Heart left ventricle (tissue), 16 donors: ENCODE measurements around the gene VSX2. TPM values are rescaled to one million over a fixed set of nuclear protein-coding genes. Genes with fewer than 3 reads are reported as not detected.

Experiments
- ATAC-seq, 4 donors: fragments of 200-7000 bp; cut with Tn5 transposase; one replicate each; pipeline ENCODE4 v1.9.1; 2020 to 2022; ENCODE audit warnings: moderate library complexity in 4 of 4, mild to moderate bottlenecking in 3 of 4, moderate number of reproducible peaks in 1 of 4
- DNase-seq, 5 donors: peaks; one replicate each; pipeline ENCODE4 v3.0.0-alpha.2; 2020
- H3K27ac ChIP-seq, 12 donors: fragments of 200-600 bp; sonication (generic) in 4 of 12; one replicate each; pipeline versions ENCODE4 v1.5.0 to v1.8.0; 2016 to 2022; ENCODE audit warnings: mild to moderate bottlenecking in 2 of 12
- H3K27me3 ChIP-seq, 9 donors: fragments of 200-600 bp; sonication (generic) in 2 of 9; one replicate each; pipeline versions ENCODE4 v1.5.1 to v1.8.0; 2016 to 2022; ENCODE audit warnings: mild to moderate bottlenecking in 3 of 9
- H3K36me3 ChIP-seq, 9 donors: fragments of 200-600 bp; sonication (generic) in 2 of 9; one replicate each; pipeline versions ENCODE4 v1.5.0 to v1.8.0; 2018 to 2022; ENCODE audit warnings: mild to moderate bottlenecking in 2 of 9
- H3K4me1 ChIP-seq, 12 donors: fragments of 200-600 bp; sonication (generic) in 4 of 12; one replicate each; pipeline versions ENCODE4 v1.5.0 to v1.8.0; 2016 to 2022; ENCODE audit warnings: mild to moderate bottlenecking in 3 of 12
- H3K4me3 ChIP-seq, 12 donors: fragments of 200-600 bp; sonication (generic) in 4 of 12; one replicate each; pipeline versions ENCODE4 v1.5.0 to v1.8.0; 2017 to 2022; ENCODE audit warnings: mild to moderate bottlenecking in 9 of 12, moderate library complexity in 4 of 12
- H3K9me3 ChIP-seq, 12 donors: fragments of 200-600 bp; sonication (generic) in 4 of 12; one replicate each; pipeline versions ENCODE4 v1.5.0 to v1.8.0; 2016 to 2022; ENCODE audit warnings: mild to moderate bottlenecking in 1 of 12
- POLR2A ChIP-seq, 2 donors: fragments of 450-650 bp; IDR thresholded peaks; one replicate each; pipeline ENCODE4 v1.6.1; 2017; ENCODE audit warnings: antibody characterized with exemption in 2 of 2, mild to moderate bottlenecking in 2 of 2, moderate library complexity in 2 of 2
- WGBS, 4 donors: extraction: QIAGEN DNeasy Blood & Tissue Kit in 2 of 4; methylation state at CpG; one replicate each; pipeline versions ENCODE4 v1.1.5 to v1.1.7; 2013 to 2018; 5-methylcytosine and 5-hydroxymethylcytosine counted together
- intact Hi-C, 10 donors: fragments of 100-400 bp; cut with DNase I; formaldehyde crosslinking; loops; one replicate each; pipeline versions ENCODE4 v1.11.1 to v1.14.2; 2022
- polyA plus RNA-seq, 2 donors: library from polyadenylated mRNA; stranded (reverse); fragments of 200-250 nt; gene quantifications; one replicate each; pipeline ENCODE4 v1.2.3, GENCODE V29; 2013
- total RNA-seq, 9 donors: library from RNA; depleted of rRNA in 2 of 9; stranded (reverse); fragments of >200 nt in 2 of 9; fragmentation: NEBNext Ultra II Directional in 3 of 9; extraction: Animal tissue kit (Norgen Biotek cat#: 25700) in 3 of 9; gene quantifications; one replicate each; pipeline versions ENCODE4 v1.1.0 to v1.2.4, GENCODE V29; 2016 to 2023
- TF ChIP-seq, protein P1 (sequence below), 12 donors: fragments of 200-600 bp; sonication (generic) in 4 of 12; IDR thresholded peaks; one replicate each; pipeline versions ENCODE4 v1.5.0 to v1.8.0; 2018 to 2022; ENCODE audit warnings: antibody characterized with exemption in 12 of 12, mild to moderate bottlenecking in 5 of 12
- donor health status: ischemic (EF 13 %, LVEDD 7.1; RV severe dilation, severe dysfunction).
- donor health status: healthy with polysubstance abuse.
- donor health status: DM: no; HTN: yes; CAD: no.
- donor health status: DM: no; HTN: no; CAD: no.
- donor health status: ischemic (EF 25% LVEDD 6.9; RV normal size, moderate dysfunction).
- donor health status: ischemic (EF 25% LVEDD 5.7; RV mildly dilated, moderate dysfunction).
- donor health status: healthy.
- donor health status: DM: yes; HTN: yes; CAD: no.
- donor health status: ischemic (EF 35%, LVEDD 5.7; RV mildly dilated, moderate dysfunction).
- donor health status: nonischemic (EF 11% LVEDD 7.7; RV severe dilation, severe dysfunction).
- donor health status: DM: yes; HTN: yes; CAD: no.
- donor health status: PGD.
- donor health status: ischemic (EF 29% LVEDD 5.4; RV normal size, mild dysfunction).
- donor health status: nonischemic (EF 23%, LVEDD 6.1; RV moderate dilation, normal function).

VSX2 gene
- total and polyA plus RNA-seq, 11 donors, result 0.08 TPM; not detected in 10

DNA sequence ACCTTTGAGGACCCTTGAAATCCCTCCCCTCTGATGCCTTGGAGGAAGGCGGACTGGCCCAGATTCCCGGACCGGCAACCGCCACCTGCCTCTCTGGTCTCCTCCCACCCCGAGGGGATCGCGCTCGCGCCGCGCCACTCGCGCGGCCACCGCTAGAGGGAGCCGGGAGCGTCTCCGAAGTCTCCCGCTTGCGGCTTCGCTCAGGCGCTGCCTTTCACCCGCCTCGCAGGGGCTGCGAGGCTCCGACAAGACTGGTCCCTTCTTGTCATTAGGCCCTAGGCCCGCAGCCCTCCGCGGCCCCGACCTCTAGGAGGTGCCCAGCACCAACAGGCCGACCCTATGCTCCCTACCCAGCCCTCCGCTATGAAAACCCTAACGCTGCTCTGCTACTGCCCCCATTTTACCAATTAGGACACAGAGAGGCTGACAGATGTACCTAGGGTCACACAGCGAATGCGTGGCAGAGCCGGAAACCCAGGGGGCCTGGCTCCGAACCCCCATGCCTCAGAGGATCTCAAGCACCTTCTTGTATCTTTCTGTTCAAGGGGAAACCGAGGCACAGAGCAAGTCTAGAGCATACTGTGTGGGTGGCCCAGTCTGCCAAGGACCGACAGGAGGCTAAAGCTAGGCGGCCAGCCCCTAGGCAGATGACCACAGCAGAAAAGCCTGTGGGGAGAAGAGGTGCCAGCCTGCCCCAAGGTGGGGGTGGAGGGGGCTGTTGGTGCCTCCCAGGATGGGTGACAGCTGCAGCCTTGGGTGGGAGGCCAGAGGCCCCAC lies 21.4 kb upstream of the VSX2 start:
- H3K4me3 ChIP-seq, result peak overlapping the region in 5 of 12 donors; percentile 20 to 33 (median 29)
- no peak overlapping the region for H3K27ac ChIP-seq
- peaks cover 0 to 13% (median 0%) of the 10 kb centered on the region in 12 donors for H3K4me1 ChIP-seq
- DNase-seq (peak; percentile 53 to 86 (median 63)), ATAC-seq (peak in 3 of 4 donors; percentile 75 to 94 (median 77))
- peaks cover 0 to 59% (median 18%) of the 10 kb centered on the region in 9 donors for H3K27me3 ChIP-seq
- H3K36me3 ChIP-seq, result no peaks in the 10 kb centered on the region
- no peaks in the 10 kb centered on the region for H3K9me3 ChIP-seq
- no peak for TF ChIP-seq POLR2A (IDR thresholded peaks at IDR 0.05)
- TF ChIP-seq, protein P1, sequence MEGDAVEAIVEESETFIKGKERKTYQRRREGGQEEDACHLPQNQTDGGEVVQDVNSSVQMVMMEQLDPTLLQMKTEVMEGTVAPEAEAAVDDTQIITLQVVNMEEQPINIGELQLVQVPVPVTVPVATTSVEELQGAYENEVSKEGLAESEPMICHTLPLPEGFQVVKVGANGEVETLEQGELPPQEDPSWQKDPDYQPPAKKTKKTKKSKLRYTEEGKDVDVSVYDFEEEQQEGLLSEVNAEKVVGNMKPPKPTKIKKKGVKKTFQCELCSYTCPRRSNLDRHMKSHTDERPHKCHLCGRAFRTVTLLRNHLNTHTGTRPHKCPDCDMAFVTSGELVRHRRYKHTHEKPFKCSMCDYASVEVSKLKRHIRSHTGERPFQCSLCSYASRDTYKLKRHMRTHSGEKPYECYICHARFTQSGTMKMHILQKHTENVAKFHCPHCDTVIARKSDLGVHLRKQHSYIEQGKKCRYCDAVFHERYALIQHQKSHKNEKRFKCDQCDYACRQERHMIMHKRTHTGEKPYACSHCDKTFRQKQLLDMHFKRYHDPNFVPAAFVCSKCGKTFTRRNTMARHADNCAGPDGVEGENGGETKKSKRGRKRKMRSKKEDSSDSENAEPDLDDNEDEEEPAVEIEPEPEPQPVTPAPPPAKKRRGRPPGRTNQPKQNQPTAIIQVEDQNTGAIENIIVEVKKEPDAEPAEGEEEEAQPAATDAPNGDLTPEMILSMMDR (IDR thresholded peaks at IDR 0.05), result peak; percentile 79 to 95 (median 88)
- intact Hi-C loops, result loop anchor here in 5 of 10 donors (2.0 to 5.0 kb wide), 2 partner anchors 33 to 34 kb away; no protein-coding TSS in a partner anchor
- 9 to 12% (median 12%) methylated on average over 30 to 40 of the region's 40 CpGs for WGBS, 4 donors

- Histone ChIP-seq H3K4me3 (no peak overlapping the region), H3K27me3 (peaks cover 0 to 59% (median 18%) of the 10 kb centered on the region in 9 donors), H3K9me3 (no peaks in the 10 kb centered on the region), H3K36me3 (no peaks in the 10 kb centered on the region), H3K4me1 (peaks cover 0 to 13% (median 0%) of the 10 kb centered on the region in 12 donors), H3K27ac (no peak overlapping the region)
- peak in 1 of 4 donors; percentile 10 for ATAC-seq
- intact Hi-C loops, result loop anchor here in 5 of 10 donors (2.0 to 5.0 kb wide), 2 partner anchors 32 to 34 kb away; no protein-coding TSS in a partner anchor
- no peak for DNase-seq
- 38 to 47% (median 39%) methylated on average over 4 of the region's 4 CpGs for WGBS, 4 donors
- TF ChIP-seq, protein P1 (IDR thresholded peaks at IDR 0.05), result no peak
- TF ChIP-seq POLR2A (IDR thresholded peaks at IDR 0.05), result no peak
Measured at GRCh38 chr14:74218462-74218861, 20.8 kb upstream of the VSX2 start.

GRCh38 chr14:74219277-74220205 lies 19.7 kb upstream of the VSX2 start:
- peaks cover 0 to 13% (median 0%) of the 10 kb centered on the region in 12 donors for H3K4me1 ChIP-seq
- ATAC-seq (no peak), DNase-seq (no peak)
- intact Hi-C loops, result loop anchor here in 5 of 10 donors (2.0 to 5.0 kb wide), 2 partner anchors 31 to 33 kb away; no protein-coding TSS in a partner anchor
- WGBS, 4 donors, result 65 to 73% (median 66%) methylated on average over 10 to 13 of the region's 13 CpGs
- peaks cover 0 to 69% (median 18%) of the 10 kb centered on the region in 9 donors for H3K27me3 ChIP-seq
- H3K4me3 ChIP-seq, result no peak overlapping the region
- H3K27ac ChIP-seq, result no peak overlapping the region
- TF ChIP-seq, protein P1 (IDR thresholded peaks at IDR 0.05), result no peak
- TF ChIP-seq POLR2A (IDR thresholded peaks at IDR 0.05), result no peak
- H3K36me3 ChIP-seq, result no peaks in the 10 kb centered on the region
- no peaks in the 10 kb centered on the region for H3K9me3 ChIP-seq
